GM19239 (cell line): Measurements from ENCODE around the gene CCDC159.
A peak's percentile ranks its signal among the peaks of the same experiment; 100 is the strongest.
"Not testable (repeated sequence)": the region's sequence is repeated elsewhere in the genome, so short reads cannot be mapped to it uniquely, and the experiment has no call there.

Experiments
- DNase-seq: peaks from one replicate; pipeline ENCODE4 v3.0.0; 2011; ENCODE audit warnings: low spot score; ENCODE audit not compliant: insufficient read length
- FAIRE-seq: peaks from 2 replicates; lab custom pipeline; 2011; peaks lifted over from hg19 to GRCh38; lab: Jason Lieb, UNC

The CCDC159 gene, protein sequence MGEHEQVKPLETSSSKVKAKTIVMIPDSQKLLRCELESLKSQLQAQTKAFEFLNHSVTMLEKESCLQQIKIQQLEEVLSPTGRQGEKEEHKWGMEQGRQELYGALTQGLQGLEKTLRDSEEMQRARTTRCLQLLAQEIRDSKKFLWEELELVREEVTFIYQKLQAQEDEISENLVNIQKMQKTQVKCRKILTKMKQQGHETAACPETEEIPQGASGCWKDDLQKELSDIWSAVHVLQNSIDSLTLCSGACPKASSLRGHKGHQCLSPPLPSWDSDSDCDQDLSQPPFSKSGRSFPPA

DNA sequence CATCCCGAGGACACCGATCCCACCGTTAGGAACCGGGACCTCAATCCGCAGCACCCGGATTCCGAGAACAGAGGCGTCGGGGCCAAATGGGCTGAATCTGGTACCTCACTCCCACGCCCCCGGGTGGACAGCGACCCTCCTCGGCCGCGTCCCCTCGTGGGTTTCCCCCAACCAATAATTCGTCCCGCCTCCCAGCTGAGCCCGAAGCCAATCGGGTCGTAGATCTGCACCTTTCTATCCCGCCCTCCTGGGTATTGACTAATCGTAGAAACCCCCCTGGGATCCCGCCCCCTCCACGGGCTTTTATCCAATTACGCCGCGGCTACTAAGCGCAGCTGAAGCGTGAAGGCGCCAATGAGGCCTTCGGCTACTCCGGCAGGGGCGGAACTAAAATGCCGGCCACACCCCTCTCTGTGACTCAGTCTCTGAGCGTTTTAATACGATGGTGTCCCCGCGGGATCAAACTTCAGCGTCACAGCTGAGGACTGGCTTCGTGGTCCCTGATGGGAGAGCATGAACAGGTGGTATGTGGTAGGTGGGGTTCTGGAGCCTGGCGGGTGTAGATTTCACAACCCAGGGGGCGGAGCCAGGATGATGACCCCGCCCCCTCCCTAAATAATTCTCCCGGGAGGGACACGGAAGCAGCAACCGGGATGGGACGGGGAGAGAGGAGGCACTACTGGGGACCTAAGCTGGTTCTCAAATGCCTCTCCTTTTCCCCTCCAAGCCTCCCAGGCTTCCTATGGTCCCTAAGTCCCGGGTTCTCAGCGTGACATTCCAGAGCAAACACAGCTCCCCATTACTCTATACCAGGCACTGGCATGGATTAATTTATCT, at the start of gene CCDC159, which contains the start of gene TMEM205:
Gene CCDC159 (plus strand): TSS at position 416 of the 837 bp plus-strand sequence. CDS start 88 bp downstream, at position 504.
Gene TMEM205 (minus strand): TSS at position 165 of the 837 bp plus-strand sequence. CDS start 649 bp downstream, outside the sequence.
- peak; percentile 93 for DNase-seq
- FAIRE-seq, result peak; percentile 98

DNA sequence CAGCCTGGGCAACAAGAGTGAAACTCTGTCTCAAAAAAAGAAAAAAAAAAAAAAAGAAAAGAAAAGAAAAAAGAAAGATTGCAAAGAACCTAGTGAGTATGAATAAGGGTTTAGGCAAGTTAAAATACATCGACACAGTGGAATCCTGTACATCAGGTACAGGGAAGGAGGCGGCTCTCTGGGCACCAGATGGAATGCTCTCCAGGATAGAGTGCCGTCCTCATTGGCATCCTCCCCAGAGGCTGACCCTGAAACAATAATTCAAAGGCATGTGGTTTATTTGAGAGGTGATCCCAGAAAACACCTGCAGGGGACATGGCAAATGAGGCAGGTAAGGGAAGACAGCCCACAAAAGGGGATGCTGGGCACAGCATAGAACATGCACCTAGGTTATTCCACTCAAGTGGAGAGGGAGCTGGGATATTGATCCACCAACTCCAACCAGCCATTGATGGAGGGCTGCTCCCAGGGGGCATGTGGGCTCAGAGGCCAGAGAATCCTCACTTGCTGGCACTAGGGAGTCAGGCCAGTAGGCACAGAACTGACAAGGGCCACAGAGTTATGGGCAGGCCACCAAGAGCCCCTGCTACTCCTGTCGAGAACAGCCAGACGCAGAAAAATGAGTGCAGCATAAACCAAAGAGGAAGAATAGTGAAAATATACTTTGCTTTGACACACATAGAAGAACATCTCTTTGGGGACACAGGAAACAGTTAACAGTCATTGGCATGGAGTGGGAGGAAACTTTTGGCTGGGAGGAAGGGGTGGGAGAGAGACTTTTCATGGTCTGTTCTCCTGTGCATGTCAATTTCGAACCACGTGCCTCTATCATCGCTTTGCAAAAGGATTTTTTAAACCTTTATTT, 46.1 kb upstream of the CCDC159 start:
- FAIRE-seq (no peak), DNase-seq (no peak)

DNA sequence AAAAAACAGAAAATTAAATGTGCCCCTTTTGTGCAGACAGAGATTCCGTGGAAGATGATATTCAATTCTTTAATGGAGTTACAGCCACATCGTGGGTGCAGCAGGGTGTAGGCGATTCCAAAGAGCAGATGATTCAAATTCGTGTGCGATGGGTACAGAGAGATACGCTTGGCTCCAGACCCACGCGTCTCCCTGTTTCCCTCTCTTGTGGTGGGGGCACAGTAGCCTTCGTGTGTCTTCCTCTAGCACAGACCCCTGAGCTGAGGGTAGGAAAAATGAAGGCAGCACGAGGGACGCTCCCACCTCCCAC, 45.6 kb upstream of the CCDC159 start:
- no peak for FAIRE-seq

DNA sequence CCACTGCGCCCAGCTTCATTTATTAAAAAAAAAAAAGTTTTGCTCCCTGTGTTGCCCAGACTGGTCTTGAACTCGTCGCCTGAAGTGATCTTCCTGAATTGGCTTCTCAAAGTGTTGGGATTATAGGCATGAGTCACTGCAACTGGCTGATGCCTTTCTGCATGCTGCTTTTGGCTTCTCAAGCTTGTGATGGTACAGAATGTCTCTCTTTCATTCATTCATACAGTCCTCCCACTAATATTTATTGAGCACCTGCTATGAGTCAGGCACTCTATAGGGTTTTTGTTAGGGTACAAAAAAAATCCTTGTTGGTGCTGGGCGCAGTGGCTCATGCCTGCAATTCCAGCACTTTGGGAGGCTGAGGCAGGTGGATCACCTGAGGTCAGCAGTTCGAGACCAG, 41.4 kb upstream of the CCDC159 start:
- no peak for DNase-seq

More for the DNA sequence above, 45.6 kb upstream of the CCDC159 start:
- no peak for DNase-seq

DNA sequence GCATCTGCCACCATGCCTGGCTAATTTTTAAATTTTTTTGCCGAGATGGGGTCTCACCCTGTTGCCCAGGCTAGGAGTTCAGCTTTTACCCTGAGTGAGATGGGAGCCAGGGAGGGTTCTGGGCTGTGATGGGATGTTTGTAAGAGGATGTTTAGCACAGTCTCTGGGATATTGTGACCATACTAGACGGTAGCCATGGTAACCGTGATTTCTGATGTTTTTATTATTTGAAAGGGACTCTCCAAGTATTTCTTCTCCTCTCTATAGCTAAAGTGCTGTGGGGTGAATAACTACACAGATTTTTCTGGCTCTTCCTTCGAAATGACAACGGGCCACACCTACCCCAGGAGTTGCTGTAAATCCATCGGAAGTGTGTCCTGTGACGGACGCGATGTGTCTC, 40.0 kb upstream of the CCDC159 start:
- FAIRE-seq, result no peak
- no peak for DNase-seq

More for the DNA sequence above, 41.4 kb upstream of the CCDC159 start:
- FAIRE-seq, result no peak

DNA sequence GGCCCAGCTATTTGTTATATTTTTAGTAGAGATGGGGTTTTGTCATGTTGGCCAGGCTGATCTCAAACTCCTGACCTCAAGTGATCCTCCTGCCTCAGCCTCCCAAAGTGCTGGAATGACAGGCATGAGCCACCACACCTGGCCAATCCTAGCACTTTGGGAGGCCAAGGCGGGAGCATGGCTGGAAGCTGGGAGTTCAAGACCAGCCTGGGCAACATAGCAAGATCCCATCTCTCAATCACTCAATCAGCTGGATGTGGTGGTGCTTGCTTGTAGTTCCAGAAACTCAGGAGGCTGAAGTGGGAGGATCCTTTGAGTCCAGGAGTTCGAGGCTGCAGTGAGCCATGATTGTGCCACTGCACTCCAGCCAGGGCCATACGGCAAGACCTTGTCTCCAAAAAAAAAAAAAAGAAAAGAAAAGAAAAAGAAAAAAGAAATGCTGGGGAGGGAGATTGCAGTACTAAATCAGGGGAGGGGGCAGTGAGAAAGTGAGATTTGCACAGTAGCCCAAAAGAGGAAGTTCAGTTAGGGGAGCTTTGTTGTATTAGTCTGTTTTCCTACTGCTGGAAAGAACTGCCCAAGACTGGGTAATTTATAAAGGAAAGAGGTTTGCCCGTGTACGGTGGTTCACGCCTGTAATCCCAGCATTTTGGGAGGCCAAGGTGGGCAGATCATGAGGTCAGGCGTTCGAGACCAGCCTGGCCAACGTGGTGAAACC, 25.9 kb upstream of the CCDC159 start:
- not testable (repeated sequence) for DNase-seq

DNA sequence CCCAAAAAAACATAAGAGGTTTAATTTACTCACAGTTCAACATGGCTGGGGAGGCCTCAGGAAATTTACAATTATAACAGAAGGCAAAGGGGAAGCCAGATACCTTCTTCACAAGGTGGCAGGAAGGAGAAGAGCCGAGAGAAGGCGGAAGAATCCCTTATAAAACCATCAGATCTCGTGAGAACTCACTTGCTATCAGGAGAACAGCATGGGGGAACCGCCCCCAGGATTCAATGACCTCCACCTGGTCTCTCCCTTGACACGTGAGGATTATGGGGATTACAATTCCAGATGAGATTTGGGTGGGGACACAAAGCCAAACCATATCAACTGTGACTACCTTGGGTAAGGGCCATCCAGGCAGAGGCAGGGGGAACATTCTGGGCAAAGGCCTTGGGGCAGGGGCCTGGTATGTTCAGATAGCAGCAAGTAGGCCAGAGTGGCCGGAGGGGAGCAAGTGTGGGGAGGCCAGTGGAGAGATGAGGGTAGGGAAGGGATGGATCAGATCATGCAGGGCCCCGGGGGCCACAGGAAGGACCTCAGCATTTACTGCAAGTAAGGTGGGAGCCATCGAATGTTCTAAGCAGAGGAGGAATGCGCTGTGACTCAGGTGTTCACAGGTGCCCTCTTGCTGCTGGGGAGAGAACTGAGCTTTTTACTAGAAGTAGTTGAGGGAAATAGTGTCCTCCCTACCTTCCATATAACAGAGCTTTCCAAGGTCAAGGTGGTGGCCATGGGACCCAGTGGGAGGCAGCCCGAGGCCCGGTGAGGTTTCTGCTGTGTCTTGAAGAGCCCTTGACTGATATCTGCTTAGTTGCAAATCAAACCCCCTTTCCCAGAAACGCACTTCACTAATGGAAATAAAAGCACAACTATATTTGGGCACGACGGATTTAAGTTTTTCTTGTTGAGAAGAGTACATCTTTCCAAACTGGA, 24.9 kb upstream of the CCDC159 start:
- no peak for FAIRE-seq
- no peak for DNase-seq

More for the DNA sequence above, 25.9 kb upstream of the CCDC159 start:
- not testable (repeated sequence) for FAIRE-seq

DNA sequence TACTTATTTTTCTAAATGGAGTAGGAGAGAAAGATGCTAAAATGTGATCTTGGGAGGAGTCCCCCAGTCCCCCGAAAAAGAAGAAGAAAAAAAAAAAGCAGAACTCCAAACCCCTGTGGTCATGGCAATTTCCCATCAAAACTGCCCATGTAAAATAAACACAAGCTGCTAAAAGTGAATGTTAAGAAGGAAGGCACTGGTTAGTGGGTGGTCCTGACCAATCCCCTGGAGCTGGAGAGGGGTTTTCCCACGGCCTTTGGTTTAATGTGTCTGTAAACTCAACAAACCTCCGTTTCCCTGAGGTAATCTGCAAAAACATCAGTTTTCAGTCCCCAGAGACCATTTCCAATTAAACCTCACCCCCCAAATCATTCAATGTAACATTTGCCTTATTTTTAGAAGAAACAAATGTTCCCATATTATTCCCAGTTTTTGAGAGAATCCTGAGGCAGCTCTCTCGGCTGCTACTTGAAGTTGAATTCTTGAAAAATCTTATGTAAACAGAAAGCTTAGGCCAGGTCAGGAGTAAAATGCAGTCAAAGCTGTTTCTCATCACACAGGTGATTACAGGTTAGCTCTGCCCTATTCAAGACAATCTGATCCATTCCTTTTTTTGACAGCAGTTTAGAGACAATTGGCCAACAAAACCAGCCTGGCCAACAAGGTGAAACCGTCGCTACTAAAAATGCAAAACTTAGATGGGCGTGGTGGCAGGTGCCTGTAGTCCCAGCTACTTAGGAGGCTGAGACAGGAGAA, 23.9 kb upstream of the CCDC159 start:
- FAIRE-seq (no peak), DNase-seq (no peak)

DNA sequence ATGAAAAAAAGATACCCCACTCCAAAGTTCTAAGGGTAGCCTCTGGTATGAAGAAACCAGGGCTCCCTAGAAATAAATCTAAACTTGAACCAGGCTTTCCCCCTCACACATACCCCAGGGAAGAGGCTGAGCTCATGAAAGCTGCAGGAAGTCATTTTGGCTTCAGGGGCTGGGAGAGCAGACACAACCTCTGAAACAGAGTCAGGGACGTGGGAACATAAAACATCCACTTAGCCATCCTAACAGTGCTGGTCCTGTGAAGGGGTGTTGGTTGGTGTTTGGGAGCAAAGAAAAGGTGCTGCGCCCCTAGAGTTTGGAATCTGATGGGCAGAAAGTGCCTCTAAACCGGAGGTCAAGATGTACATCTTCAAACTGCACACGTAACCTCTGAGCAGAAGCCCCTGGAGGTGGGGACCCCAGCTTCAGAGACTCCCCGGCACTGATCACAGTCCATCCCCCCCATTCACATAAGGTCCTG, 22.7 kb upstream of the CCDC159 start:
- DNase-seq (no peak), FAIRE-seq (no peak)

DNA sequence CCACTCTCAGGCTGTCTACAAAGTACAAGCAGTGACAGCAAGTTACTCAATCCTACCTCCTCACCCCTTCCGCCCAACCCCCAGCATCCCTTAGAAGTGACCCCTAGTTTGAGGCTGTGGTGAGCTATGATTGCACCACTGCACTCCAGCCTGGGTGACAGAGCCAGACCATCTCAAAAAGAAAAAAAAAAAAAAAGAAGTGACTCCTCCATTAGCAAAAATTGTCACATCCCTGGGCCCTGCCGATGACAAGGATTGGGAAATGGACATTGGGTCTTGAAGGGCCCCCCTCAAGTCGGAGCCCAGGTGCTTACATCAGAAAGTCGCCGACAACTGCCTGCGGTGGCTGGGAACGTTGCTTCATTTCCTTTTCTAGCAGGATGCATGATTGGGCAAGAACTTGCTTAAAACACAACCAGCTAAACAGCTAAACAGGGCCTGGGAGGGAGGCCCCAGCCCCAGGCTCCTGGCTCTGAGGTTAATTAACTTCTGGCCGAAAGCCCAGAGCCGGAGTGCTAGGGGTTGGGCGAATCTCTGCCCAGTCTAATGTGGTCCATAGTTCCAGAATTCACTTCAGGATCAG, 22.1 kb upstream of the CCDC159 start:
- peak; percentile 72 for FAIRE-seq
- DNase-seq, result peak; percentile 42

DNA sequence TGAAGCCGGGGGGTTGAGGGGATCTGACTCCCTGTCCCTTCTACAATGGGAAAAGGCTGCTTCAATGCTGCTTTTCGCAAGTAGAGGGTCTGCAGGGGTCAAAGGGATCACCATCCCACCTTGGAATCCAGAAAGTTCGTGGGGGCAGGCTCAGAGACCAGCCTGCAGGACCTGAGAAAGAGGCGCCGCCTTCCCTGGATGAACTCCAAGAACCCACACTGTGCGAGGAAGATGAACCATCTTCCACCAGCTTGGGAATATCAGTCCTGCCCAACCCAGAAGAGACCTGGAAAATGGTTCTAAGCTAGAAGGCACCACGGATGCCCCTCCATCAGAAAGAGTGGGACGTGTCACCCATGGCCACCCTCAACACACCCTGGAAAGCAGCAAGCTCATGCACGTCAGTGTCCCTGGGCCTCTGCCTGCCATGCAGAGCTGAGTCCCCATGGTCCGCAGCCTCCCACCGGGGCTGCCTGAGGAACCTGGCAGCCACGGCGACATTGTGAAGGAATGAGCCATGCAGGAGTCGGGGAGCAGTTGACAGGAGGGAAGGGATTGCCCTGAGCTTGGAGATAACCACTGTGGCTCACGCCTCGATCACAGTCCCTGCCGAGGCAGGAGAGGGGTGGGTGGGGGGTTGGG, 21.4 kb upstream of the CCDC159 start:
- no peak for FAIRE-seq
- no peak for DNase-seq

DNA sequence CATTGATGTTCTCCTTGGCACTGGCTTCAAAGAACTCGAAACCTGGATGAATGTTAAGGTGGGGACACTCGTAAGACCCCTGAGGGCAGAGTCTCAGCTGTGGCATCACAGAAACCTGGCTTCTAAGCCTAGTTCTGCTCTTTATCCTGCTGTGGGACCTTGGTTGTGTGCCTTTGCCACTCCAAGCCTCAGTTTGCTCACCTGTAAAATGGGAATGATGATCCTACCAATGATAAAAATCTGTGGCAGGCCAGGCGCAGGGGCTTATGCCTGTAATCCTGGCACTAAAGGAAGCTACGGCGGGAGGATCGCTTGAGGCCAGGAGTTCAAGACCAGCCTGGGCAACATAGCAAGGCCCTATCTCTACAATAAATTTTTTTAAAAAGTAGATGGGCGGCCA, 20.8 kb upstream of the CCDC159 start:
- no peak for FAIRE-seq
- no peak for DNase-seq

DNA sequence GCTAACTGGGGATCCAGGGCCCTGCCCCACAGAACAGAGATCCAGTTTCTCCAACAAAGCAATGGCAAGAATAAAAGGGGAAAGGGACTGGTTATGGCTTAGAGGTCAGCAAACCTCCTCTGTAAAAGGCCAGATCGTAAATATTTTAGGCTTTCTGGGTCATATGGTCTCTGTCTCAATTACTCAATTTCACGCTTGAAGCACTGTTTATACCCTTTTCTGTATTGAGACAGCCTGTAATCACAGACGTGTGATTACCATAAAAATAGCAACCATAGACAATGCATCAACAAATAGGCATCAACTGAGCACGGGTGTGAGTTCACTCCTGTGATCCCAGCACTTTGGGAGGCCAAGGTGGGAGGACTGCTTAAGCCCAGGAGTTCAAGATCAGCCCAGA, 16.2 kb upstream of the CCDC159 start:
- FAIRE-seq (no peak), DNase-seq (no peak)

DNA sequence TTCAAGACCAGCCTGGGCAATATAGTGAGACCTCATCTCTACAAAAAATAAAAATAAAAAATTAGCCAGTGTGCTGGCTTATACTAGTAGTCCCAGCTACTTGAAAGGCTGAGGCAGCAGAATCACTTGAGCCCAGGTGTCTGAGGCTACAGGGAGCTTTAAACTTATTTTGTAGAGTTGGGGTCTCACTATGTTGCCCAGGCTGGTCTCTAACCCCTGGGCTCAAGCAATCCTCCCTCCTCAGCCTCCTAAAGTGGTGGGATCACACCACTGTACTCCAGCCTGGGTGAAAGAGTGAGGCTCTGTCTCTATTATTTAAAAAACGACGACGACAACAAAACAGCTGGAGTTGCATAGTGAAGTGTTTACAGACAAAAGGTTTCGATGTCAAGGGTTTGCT, 14.8 kb upstream of the CCDC159 start:
- DNase-seq, result no peak

DNA sequence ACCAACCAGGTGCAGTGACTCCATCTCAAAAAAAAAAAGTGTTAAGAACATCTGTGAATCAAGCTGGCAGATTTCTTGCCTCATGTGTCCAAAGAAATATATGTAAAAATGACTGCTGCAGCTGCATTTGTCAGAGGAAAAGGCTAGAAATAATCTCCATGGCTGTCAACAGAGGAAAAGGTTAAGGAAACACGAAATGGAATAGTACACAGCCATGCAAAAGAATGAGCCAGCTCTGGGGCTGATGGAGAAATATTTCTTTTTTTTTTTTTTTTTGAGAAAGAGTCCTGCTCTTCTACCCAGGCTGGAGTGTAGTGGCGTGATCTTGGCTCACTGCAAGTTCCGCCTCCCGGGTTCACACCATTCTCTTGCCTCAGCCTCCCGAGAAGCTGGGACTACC, 13.5 kb upstream of the CCDC159 start:
- no peak for DNase-seq
- no peak for FAIRE-seq

More for the DNA sequence above, 14.8 kb upstream of the CCDC159 start:
- FAIRE-seq, result no peak

DNA sequence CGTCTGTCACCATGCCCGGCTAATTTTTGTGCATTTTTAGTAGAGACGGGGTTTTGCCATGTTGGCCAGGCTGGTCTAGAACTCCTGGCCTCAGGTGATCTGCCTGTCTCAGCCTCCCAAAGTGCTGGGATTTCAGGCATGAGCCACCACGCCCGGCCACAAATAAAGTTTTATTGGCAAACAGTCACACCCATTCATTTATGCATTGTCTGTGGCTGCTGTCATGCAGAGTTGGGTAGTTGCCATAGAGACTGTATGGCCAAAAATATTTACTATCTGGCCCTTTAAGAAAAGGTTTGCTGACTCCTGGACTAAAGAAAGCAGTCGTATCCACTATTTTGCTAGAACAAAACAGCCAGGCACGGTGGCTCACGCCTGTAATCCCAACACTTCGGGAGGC, 12.5 kb upstream of the CCDC159 start:
- DNase-seq, FAIRE-seq: not testable (repeated sequence)
